Activated T-helper 2 cell treated with anti-CD3 and anti-CD28 coated beads, Interferon-gamma antibody, Interleukin-2, Interleukin-4, amounts not matched to agents 10 μg/mL and 5 μg/mL and 100 μg/mL, durations not matched to agents 14 hours and 24 hours and 36 hours (primary cell): ENCODE results near the gene HMBS. TPM values are rescaled to one million over a fixed set of nuclear protein-coding genes. Genes with fewer than 3 reads are reported as not detected.

ENCODE experiments used
- DNase-seq: peaks from one replicate; pipeline ENCODE4 v3.0.0; 2021; ENCODE audit warnings: low spot score
- H3K27ac Mint-ChIP-seq: one replicate; pipeline ENCODE4 v1.8.0; 2021; ENCODE audit warnings: mixed read lengths
- H3K27me3 Mint-ChIP-seq: one replicate; pipeline ENCODE4 v1.8.0; 2021; ENCODE audit warnings: low read depth, mixed read lengths
- H3K36me3 Mint-ChIP-seq: one replicate; pipeline ENCODE4 v1.8.0; 2021; ENCODE audit warnings: low read depth, mixed read lengths
- H3K4me1 Mint-ChIP-seq: one replicate; pipeline ENCODE4 v1.8.0; 2021; ENCODE audit warnings: low read depth, mixed read lengths
- H3K4me3 Mint-ChIP-seq: one replicate; pipeline ENCODE4 v1.8.0; 2021; ENCODE audit warnings: low read depth, mild to moderate bottlenecking, moderate library complexity, mixed read lengths
- H3K9me3 Mint-ChIP-seq: one replicate; pipeline ENCODE4 v1.8.0; 2021; ENCODE audit warnings: mixed read lengths
- intact Hi-C: fragments of 100-400 bp; cut with micrococcal nuclease; formaldehyde crosslinking; loops from one replicate; pipeline ENCODE4 v1.15.1; 2023
- total RNA-seq: library from RNA; stranded (reverse); gene quantifications from 2 replicates; pipeline ENCODE4 v1.2.3, GENCODE V29; 2022

HMBS gene
- total RNA-seq, 1 donor from 2014 or later = 57.4 TPM

DNA sequence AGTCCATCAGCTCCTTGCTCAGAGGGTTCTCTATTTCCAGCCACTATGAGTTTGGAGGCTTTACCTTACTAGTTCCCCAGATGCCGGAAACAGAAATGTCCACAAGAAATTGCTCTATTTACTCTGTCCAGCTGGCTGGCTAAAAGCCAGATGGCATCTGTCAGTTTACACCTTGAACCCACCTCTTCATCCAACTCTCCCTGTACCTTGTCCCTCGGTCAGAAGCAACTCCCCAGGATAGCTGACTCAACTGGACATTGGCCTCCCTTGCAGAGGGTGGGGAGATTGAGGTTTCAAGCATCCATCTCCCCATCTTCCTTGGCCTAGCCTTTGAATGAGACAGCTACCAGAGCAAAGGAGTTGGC lies 24.2 kb downstream of the HMBS start:
- no peak for DNase-seq
- no peaks in the 10 kb centered on the region for H3K9me3 Mint-ChIP-seq
- intact Hi-C loops = loop anchor here (1.0 kb wide), 1 partner anchor 97 kb away; the partner anchor contains the start of gene CBL
- peaks cover 38% of the 10 kb centered on the region for H3K36me3 Mint-ChIP-seq
- H3K27ac Mint-ChIP-seq = peak overlapping the region; percentile 92
- H3K4me3 Mint-ChIP-seq = peak overlapping the region; percentile 98
- H3K4me1 Mint-ChIP-seq = peaks cover 37% of the 10 kb centered on the region
- no peaks in the 10 kb centered on the region for H3K27me3 Mint-ChIP-seq

DNA sequence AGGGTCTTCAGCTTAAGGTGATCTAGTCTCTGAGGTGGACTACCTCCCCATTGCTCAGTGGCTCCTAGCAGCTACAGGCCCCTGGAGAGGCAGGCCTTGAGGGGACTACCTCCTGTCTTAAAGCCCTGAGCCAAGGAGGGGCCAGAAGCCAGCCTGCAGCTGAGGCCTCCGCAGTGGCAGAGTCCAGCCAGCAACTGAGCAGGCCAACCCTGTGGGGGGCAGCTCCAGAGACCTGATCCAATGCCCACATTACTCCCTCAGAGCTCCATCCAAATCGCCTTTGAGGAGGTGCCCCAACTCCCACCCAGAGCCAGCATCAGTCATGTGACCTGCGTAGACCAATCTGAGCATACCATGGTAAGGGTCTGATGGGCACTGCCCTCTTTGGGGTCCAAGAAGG lies 25.2 kb downstream of the HMBS start:
- H3K27me3 Mint-ChIP-seq = no peaks in the 10 kb centered on the region
- peak overlapping the region; percentile 98 for H3K4me3 Mint-ChIP-seq
- H3K4me1 Mint-ChIP-seq = peaks cover 37% of the 10 kb centered on the region
- peaks cover 44% of the 10 kb centered on the region for H3K36me3 Mint-ChIP-seq
- intact Hi-C loops = no loop called here
- no peaks in the 10 kb centered on the region for H3K9me3 Mint-ChIP-seq
- H3K27ac Mint-ChIP-seq = peak overlapping the region; percentile 10
- DNase-seq = no peak

DNA sequence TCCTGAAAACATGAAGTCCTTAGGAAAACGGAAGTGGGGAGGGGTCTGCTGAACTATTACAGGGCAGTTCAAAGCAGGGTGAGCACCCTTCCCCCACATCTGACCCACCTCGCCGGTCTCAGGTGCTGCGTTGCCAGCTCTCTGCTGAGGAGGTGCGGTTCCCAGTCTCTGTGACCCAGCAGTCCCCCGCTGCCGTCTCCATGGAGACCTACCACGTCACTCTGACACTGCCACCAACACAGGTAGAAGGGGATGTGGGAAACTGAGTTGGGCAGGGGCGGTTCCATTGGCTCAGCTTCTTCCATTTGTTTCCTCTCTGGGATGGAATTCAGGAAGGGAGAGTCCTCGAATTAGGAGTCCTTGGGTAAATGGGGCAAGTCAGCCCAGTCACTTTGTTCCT lies 25.8 kb downstream of the HMBS start:
- DNase-seq = no peak
- intact Hi-C loops = no loop called here
- no peaks in the 10 kb centered on the region for H3K9me3 Mint-ChIP-seq
- peaks cover 39% of the 10 kb centered on the region for H3K4me1 Mint-ChIP-seq
- no peak overlapping the region for H3K4me3 Mint-ChIP-seq
- peaks cover 48% of the 10 kb centered on the region for H3K36me3 Mint-ChIP-seq
- no peaks in the 10 kb centered on the region for H3K27me3 Mint-ChIP-seq
- peak overlapping the region; percentile 14 for H3K27ac Mint-ChIP-seq

DNA sequence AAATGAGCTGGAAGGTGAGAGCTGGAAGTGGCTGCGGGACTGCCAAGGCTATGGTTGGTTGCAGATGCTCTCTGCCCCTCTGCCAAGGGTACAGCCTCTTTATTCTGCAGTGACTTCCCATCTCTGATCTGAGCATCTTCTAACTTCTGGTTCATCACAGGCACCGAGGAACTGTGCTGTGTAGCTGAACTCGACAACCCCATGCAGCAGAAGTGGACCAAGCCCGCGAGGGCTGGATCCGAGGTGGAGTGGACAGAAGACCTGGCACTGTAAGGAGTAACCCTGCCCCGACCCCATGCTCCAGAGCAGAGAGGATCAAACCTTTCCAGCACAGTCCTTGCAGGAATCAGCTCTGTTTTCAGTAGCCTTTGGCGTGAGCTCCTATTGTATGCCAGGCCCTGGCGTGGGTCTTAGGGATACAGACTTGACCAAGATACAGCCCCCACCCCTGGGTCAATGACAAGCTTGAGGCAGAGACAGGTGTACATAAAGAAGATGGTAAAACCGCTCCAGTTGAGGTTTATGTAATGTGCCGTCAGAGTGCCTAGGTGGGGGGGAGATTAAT lies 26.8 kb downstream of the HMBS start:
- intact Hi-C loops = no loop called here
- H3K36me3 Mint-ChIP-seq = peaks cover 55% of the 10 kb centered on the region
- no peak overlapping the region for H3K27ac Mint-ChIP-seq
- no peaks in the 10 kb centered on the region for H3K27me3 Mint-ChIP-seq
- DNase-seq = no peak
- H3K4me1 Mint-ChIP-seq = peaks cover 39% of the 10 kb centered on the region
- no peaks in the 10 kb centered on the region for H3K9me3 Mint-ChIP-seq
- no peak overlapping the region for H3K4me3 Mint-ChIP-seq

DNA sequence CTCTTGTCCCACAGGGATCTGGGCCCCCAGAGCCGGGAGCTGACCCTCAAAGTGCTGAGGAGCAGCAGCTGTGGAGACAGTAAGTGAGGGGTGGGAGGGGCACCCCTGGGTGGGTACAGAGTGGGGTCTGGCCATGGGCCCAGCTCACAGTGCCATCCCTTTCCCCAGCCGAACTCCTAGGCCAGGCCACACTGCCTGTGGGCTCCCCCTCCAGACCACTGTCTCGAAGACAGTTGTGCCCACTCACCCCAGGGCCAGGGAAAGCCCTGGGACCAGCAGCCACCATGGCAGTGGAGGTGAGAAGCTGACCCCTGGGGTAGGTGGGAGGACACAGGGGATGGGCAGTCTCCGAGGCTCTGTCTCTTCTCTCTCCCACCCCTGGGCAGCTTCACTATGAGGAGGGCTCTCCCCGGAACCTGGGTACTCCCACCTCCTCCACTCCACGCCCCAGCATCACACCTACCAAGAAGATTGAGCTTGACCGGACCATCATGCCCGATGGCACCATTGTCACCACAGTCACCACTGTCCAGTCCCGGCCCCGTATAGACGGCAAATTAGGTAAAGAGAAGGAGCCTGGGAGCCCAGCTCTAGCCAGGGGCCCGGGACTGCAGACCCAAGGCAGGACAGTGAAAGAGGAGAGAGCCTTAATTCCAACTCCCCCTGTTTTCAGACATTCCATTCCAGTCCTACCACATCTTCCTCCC lies 27.8 kb downstream of the HMBS start:
- H3K27ac Mint-ChIP-seq = no peak overlapping the region
- peaks cover 63% of the 10 kb centered on the region for H3K36me3 Mint-ChIP-seq
- peaks cover 35% of the 10 kb centered on the region for H3K4me1 Mint-ChIP-seq
- H3K9me3 Mint-ChIP-seq = no peaks in the 10 kb centered on the region
- DNase-seq = no peak
- H3K27me3 Mint-ChIP-seq = no peaks in the 10 kb centered on the region
- no peak overlapping the region for H3K4me3 Mint-ChIP-seq
- intact Hi-C loops = no loop called here

DNA sequence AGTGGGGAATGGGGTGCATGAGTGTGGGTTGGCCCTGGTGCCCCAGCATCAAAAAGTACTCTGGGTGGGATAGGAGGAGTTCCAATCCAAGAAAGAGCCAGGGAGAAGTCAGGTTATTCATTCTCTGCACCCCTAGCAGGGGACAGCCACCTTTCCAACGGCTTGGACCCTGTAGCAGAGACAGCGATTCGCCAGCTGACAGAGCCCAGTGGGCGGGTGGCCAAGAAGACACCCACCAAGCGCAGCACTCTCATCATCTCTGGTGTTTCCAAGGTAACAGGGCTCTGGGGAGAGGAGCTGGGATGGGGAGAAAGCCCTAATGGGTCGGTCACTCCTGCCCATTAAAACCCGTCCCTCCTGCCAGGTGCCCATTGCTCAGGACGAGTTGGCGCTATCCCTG lies 29.0 kb downstream of the HMBS start:
- intact Hi-C loops = no loop called here
- H3K36me3 Mint-ChIP-seq = peaks cover 65% of the 10 kb centered on the region
- H3K9me3 Mint-ChIP-seq = no peaks in the 10 kb centered on the region
- H3K27me3 Mint-ChIP-seq = no peaks in the 10 kb centered on the region
- no peak overlapping the region for H3K4me3 Mint-ChIP-seq
- no peak for DNase-seq
- peaks cover 29% of the 10 kb centered on the region for H3K4me1 Mint-ChIP-seq
- H3K27ac Mint-ChIP-seq = no peak overlapping the region

DNA sequence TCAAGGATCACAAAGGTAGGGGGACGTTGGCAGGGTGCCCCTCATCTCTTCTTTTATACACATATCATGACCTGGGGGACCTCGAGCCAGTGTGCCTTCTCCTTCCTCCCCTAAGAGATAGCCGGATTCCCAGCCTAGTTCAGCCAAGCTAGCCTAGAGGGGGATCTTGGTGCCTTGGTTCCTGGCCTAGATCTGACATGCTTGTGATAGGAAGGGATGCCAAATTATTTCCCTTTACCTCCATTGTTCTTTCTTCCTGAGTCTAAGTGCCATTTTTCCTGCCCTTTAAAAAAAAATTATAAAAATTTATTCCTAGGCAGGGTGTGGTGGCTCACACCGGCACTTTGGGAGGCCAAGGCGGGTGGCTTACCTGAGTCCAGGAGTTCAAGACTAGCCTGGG lies 29.7 kb downstream of the HMBS start:
- peaks cover 65% of the 10 kb centered on the region for H3K36me3 Mint-ChIP-seq
- no peak overlapping the region for H3K4me3 Mint-ChIP-seq
- H3K9me3 Mint-ChIP-seq = no peaks in the 10 kb centered on the region
- H3K27ac Mint-ChIP-seq = no peak overlapping the region
- intact Hi-C loops = no loop called here
- DNase-seq = no peak
- H3K4me1 Mint-ChIP-seq = peaks cover 23% of the 10 kb centered on the region
- no peaks in the 10 kb centered on the region for H3K27me3 Mint-ChIP-seq

DNA sequence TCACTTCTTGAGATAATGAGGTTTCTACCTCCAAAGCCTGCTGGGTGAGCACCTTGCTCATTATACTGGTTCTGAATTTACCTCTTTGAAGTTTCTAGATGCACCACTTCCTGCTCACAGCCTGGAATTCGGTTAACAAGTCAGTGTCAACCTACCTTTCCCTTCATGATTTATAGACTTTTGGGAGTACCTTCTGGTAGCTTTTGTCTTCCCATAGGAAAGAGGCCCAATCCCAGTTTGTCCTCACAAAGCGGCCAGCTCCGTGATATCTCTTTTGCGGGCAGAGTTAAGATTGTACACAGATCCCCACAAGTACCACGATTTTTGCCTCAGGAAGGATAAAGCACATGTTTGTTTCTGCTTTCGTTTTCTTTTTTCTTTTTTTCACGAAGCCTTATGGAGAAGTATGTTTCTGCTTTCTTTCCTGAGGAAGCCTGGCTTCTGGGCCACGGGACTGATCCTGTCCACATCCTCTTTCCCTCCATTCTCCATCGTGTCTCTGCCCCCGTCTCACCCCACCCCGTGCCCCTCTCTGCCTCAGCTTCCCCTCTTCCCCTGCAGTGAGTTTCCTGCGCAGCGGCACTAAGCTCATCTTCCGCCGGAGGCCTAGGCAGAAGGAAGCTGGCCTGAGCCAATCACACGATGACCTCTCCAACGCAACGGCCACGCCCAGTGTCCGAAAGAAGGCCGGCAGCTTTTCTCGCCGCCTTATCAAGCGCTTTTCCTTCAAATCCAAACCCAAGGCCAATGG lies 31.0 kb downstream of the HMBS start:
- no peak for DNase-seq
- H3K9me3 Mint-ChIP-seq = no peaks in the 10 kb centered on the region
- H3K4me3 Mint-ChIP-seq = peak overlapping the region; percentile 73
- H3K27ac Mint-ChIP-seq = peak overlapping the region; percentile 92
- peaks cover 20% of the 10 kb centered on the region for H3K4me1 Mint-ChIP-seq
- H3K36me3 Mint-ChIP-seq = peaks cover 59% of the 10 kb centered on the region
- H3K27me3 Mint-ChIP-seq = no peaks in the 10 kb centered on the region
- intact Hi-C loops = loop anchor here (1.0 kb wide), 1 partner anchor 8 kb away; the partner anchor contains the start of gene C2CD2L

DNA sequence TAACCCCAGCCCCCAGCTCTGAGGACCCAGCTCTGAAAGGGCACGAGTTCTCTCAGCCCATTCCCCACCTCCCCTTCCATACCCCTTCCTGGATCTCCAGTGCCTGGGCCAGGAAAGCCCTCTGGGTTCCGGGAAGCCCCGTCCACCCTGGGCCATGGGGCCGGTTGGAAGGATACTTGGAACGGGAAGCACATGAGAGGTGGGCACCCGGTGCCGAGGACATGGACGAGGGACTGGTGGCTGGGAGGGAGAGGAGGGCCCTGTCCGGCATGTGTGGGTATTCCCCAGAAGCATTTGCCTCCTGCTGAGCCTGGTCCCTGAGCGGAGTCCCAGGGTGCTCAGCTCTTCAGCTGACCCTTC lies 31.5 kb downstream of the HMBS start:
- peak overlapping the region; percentile 92 for H3K27ac Mint-ChIP-seq
- H3K4me1 Mint-ChIP-seq = peaks cover 24% of the 10 kb centered on the region
- intact Hi-C loops = no loop called here
- H3K9me3 Mint-ChIP-seq = no peaks in the 10 kb centered on the region
- H3K36me3 Mint-ChIP-seq = peaks cover 54% of the 10 kb centered on the region
- no peak for DNase-seq
- H3K27me3 Mint-ChIP-seq = no peaks in the 10 kb centered on the region
- peak overlapping the region; percentile 73 for H3K4me3 Mint-ChIP-seq

DNA sequence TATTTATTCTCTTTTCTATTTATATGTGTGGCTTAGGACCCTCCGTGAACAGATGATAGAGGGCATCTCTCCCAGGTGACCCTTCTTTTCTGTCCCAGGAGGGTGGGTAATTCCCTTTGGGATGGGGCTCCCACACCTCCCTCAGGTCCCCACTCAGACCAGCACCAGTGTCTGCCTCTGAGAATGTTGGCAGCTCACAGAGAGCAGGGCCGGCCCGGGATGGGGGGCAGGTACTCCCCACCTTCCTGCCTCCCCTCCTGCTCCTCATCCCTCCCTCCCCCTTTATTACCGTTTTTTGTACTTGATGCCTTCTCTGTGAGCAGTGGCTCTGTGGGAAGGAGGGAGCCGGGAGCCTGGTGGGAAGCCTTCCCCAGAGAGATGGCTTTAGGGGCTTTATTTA lies 31.9 kb downstream of the HMBS start:
- H3K4me3 Mint-ChIP-seq = no peak overlapping the region
- H3K9me3 Mint-ChIP-seq = no peaks in the 10 kb centered on the region
- intact Hi-C loops = no loop called here
- DNase-seq = no peak
- H3K36me3 Mint-ChIP-seq = peaks cover 50% of the 10 kb centered on the region
- peaks cover 24% of the 10 kb centered on the region for H3K4me1 Mint-ChIP-seq
- no peaks in the 10 kb centered on the region for H3K27me3 Mint-ChIP-seq
- peak overlapping the region; percentile 62 for H3K27ac Mint-ChIP-seq

DNA sequence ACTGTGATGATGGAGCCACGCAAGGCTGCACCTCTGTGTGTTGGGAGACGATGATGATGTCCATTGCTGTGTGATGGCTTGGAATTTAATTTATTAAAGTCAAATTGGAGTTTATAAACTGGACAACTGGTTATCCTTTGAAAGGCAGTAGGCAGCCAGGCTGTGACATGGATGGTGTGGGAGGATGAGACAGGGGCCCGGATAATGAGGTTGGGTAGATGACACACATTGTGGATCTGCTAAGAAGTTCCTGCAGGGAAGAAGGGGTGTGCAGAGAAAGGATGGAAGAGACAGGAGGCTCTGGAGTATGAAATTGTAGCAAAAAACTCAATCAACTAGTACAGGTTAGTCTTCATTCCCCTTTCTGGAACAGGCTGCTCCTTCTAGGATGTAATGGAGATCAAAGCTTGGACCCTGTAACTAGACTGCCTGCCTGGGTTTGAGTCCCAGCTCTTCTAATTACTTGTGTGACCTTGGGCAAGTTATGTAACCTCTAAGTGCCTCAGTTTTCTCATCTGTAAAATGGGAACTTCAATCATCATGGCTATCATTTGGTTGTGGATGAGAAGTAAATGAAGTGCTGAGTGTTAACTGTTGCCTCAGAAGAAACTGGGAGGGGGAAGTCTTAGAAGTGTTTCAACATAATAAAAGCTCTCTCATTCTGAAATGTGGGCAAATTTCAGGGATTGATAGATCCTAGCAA lies 32.5 kb downstream of the HMBS start:
- no peaks in the 10 kb centered on the region for H3K27me3 Mint-ChIP-seq
- no peak for DNase-seq
- intact Hi-C loops = no loop called here
- H3K4me3 Mint-ChIP-seq = no peak overlapping the region
- peaks cover 46% of the 10 kb centered on the region for H3K36me3 Mint-ChIP-seq
- no peaks in the 10 kb centered on the region for H3K9me3 Mint-ChIP-seq
- H3K27ac Mint-ChIP-seq = no peak overlapping the region
- H3K4me1 Mint-ChIP-seq = peaks cover 28% of the 10 kb centered on the region

DNA sequence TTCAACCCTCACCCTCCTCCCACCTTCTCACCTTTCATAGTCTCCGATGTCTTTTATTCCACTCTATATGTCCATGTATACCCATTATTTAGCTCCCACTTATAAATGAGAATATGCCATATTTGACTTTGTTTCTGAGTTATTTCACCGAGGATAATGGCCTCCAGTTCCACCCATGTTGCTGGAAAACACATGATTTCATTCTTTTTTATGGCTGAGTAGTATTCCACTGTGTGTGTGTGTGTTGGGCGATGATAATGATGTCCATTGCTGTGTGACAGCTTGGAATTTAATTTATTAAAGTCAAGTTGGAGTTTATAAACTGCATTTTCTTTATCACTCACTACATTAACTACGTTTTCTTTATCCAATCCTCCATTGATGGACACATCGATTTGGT lies 33.5 kb downstream of the HMBS start:
- Mint-ChIP-seq H3K4me3 (no peak overlapping the region), H3K27me3 (no peaks in the 10 kb centered on the region), H3K27ac (no peak overlapping the region), H3K9me3 (no peaks in the 10 kb centered on the region), H3K4me1 (peaks cover 35% of the 10 kb centered on the region), H3K36me3 (peaks cover 43% of the 10 kb centered on the region)
- no peak for DNase-seq
- intact Hi-C loops = no loop called here

DNA sequence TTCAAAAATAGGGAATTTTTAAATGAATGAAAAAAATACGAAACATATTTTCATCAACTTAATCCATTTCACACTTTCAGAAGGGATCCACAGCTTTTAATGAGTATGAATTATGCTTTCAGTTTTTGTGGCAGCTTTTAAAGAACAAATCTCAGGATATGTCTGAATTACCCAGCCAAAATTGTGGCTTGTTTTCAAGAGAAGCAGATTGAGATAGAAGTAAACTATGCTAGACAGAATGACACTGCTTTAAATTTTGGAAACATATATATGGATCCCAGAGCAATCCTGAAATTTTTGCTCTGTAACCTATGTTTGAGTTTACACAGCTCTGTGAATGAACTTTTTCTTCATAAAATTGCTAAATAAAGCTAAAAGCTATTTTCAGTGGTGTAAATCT lies 34.3 kb downstream of the HMBS start:
- no peak overlapping the region for H3K4me3 Mint-ChIP-seq

More for the DNA sequence above, 34.3 kb downstream of the HMBS start:
- DNase-seq = no peak
- intact Hi-C loops = no loop called here
- no peaks in the 10 kb centered on the region for H3K27me3 Mint-ChIP-seq
- H3K36me3 Mint-ChIP-seq = peaks cover 39% of the 10 kb centered on the region
- no peak overlapping the region for H3K27ac Mint-ChIP-seq
- H3K9me3 Mint-ChIP-seq = no peaks in the 10 kb centered on the region
- peaks cover 34% of the 10 kb centered on the region for H3K4me1 Mint-ChIP-seq
